PFSK-1 (cell line): ENCODE data around the gene LIPA.

Experiments
- FOXP2 ChIP-seq: optimal IDR thresholded peaks from 2 replicates; pipeline ENCODE3; 2011; ENCODE audit warnings: borderline replicate concordance, control low read depth, inconsistent platforms; ENCODE audit not compliant: insufficient read depth; ENCODE audit errors: extremely low read length, extremely low read depth
- POLR2AphosphoS5 ChIP-seq: IDR thresholded peaks from 2 replicates; pipeline ENCODE4 v1.6.1; 2012; ENCODE audit warnings: low read depth, mild to moderate bottlenecking, control low read depth, low read length, moderate library complexity
- SIN3A ChIP-seq: IDR thresholded peaks from 2 replicates; pipeline ENCODE4 v1.6.1; 2012; ENCODE audit warnings: mild to moderate bottlenecking, low read length, moderate library complexity, borderline replicate concordance; ENCODE audit not compliant: insufficient read depth
- TAF1 ChIP-seq: IDR thresholded peaks from 2 replicates; pipeline ENCODE4 v1.6.1; 2012; ENCODE audit warnings: low read length, control low read depth, borderline replicate concordance; ENCODE audit not compliant: insufficient read depth
- TF ChIP-seq, protein P1 (sequence below), 2 experiments: IDR thresholded peaks; 2 replicates each; pipeline versions ENCODE4 v1.6.1 to v1.8.0; 2011 to 2012; ENCODE audit warnings: low read depth in 2 of 2, low read length in 2 of 2, control low read depth in 1 of 2, inconsistent platforms in 1 of 2, mild to moderate bottlenecking in 1 of 2, moderate library complexity in 1 of 2; ENCODE audit not compliant: insufficient read depth in 1 of 2

Gene LIPA

DNA sequence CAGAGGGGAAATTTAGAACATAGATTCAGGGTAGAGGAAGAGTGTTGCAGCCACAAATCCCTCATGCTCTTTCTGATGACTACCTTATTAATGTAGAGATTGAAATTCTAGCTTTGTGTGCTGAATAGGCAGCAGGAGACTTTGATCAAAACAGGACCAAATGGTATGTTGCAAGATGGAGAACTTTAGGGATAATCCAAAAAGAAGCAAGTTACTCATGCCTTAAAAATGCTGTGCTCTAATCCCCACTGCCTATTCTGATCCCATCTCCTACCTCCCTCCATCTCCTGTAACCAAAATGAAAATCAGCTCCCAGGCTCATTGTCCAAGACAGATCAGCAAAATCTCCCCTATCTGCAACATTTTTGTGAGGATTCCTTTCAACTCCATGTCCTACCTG lies 75.8 kb downstream of the LIPA start:
- TF ChIP-seq FOXP2 (no peak), TAF1 (no peak), POLR2AphosphoS5 (no peak), SIN3A (no peak)
- TF ChIP-seq, protein P1, sequence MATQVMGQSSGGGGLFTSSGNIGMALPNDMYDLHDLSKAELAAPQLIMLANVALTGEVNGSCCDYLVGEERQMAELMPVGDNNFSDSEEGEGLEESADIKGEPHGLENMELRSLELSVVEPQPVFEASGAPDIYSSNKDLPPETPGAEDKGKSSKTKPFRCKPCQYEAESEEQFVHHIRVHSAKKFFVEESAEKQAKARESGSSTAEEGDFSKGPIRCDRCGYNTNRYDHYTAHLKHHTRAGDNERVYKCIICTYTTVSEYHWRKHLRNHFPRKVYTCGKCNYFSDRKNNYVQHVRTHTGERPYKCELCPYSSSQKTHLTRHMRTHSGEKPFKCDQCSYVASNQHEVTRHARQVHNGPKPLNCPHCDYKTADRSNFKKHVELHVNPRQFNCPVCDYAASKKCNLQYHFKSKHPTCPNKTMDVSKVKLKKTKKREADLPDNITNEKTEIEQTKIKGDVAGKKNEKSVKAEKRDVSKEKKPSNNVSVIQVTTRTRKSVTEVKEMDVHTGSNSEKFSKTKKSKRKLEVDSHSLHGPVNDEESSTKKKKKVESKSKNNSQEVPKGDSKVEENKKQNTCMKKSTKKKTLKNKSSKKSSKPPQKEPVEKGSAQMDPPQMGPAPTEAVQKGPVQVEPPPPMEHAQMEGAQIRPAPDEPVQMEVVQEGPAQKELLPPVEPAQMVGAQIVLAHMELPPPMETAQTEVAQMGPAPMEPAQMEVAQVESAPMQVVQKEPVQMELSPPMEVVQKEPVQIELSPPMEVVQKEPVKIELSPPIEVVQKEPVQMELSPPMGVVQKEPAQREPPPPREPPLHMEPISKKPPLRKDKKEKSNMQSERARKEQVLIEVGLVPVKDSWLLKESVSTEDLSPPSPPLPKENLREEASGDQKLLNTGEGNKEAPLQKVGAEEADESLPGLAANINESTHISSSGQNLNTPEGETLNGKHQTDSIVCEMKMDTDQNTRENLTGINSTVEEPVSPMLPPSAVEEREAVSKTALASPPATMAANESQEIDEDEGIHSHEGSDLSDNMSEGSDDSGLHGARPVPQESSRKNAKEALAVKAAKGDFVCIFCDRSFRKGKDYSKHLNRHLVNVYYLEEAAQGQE (IDR thresholded peaks at IDR 0.05; ENCODE audit: insufficient read depth in 1 of 2, low read depth in 2 of 2, low read length in 2 of 2) = no peak

DNA sequence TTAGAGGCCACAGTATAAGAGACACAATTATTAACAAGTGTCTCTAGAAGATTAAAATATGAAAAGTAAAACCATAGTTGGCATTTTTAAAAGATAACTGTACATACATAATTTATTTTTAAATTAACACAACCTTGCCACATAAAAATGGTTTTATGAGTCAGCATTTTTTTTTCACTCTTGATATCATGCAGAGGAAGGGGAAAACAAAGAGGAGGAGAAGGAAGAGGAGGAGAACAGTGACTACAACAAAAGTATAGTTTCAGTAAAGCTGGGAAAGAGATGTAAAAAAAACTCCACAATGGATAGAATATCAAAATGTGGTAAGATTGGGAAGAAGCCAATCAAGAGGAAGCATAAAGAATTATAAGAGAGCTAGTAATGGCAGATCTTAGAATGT lies 78.5 kb downstream of the LIPA start:
- no peak for TF ChIP-seq TAF1
- TF ChIP-seq, protein P1 (IDR thresholded peaks at IDR 0.05; ENCODE audit: insufficient read depth in 1 of 2, low read depth in 2 of 2, low read length in 2 of 2) = no peak
- TF ChIP-seq SIN3A = no peak
- TF ChIP-seq POLR2AphosphoS5 = no peak

DNA sequence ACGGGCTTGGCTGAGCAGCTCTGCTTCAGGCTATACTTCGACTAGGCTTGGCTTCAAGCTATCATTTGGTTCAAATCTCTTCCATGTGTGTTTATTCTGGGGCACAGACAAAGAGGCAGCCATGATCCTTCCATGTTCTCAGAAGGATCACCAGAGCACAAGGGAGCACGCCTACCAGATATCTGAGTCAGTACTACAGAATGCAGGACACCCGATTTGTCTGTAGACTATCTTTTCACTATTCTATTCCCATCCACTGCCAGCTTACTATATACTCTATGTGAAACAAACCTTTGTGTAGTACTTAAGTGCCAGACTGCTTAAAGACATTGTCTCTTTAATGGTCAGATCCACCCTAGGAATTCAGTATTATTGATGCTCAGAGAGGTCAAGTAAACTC lies 79.6 kb downstream of the LIPA start:
- TF ChIP-seq POLR2AphosphoS5 (no peak), FOXP2 (no peak), TAF1 (no peak), SIN3A (no peak)
- TF ChIP-seq, protein P1 (IDR thresholded peaks at IDR 0.05; ENCODE audit: insufficient read depth in 1 of 2, low read depth in 2 of 2, low read length in 2 of 2) = no peak

DNA sequence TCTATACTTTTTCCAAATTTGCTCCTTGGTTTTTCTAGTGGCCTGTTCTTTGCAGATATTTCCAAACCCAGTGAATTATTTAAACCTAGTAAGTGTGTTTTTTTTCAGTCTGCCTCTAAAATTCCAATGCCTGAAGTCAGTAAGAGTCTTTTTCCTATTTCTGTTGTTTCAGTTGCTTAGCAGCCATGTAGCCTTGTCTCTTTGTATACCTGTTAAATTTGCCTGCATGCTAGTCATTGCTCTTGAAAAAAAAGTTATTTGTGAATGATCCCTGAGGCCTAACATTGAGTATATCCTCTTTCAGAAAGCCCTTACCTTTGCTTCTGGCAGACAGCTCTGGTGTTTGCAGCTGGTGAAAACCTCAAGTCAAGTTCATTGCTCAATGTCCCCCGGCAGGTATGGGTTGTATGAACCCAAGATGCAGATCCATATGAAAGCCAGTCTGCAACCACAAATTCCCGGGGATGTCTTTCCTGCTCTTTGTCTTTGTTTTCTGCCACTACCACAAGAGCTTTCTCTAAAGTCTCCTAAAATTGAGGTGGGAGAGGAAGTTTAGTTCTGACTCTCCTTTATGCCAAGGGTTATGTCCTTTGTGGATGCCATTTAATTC lies 80.2 kb downstream of the LIPA start:
- TF ChIP-seq FOXP2 (no peak), POLR2AphosphoS5 (no peak), TAF1 (no peak), SIN3A (no peak)
- TF ChIP-seq, protein P1 (IDR thresholded peaks at IDR 0.05; ENCODE audit: insufficient read depth in 1 of 2, low read depth in 2 of 2, low read length in 2 of 2) = no peak

DNA sequence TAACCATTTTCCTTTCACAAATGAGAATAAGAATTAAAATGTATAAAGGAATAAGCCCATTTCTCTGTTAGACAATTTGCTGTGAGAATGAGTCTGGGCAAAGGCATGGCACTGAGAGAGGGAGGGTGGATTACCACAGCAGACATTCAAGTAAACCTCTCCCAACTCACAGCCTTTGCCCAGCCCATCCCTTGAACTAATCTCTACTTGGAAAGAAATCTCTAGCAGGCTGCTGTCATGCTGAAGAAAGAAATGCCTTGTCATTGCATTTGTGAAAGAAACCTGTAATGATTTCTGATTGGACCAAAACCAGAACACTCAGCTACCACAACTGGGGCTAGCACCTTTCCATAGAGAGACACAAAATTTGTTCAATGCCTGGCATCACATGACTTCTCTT lies 83.7 kb downstream of the LIPA start:
- TF ChIP-seq, protein P1 (IDR thresholded peaks at IDR 0.05; ENCODE audit: insufficient read depth in 1 of 2, low read depth in 2 of 2, low read length in 2 of 2) = no peak
- TF ChIP-seq POLR2AphosphoS5 = no peak
- TF ChIP-seq FOXP2 = no peak
- no peak for TF ChIP-seq SIN3A
- no peak for TF ChIP-seq TAF1
